HuH-7 (cell line): ENCODE data around the gene PISD.

Experiments
- DNase-seq: peaks from one replicate; pipeline ENCODE4 v3.0.0; 2011; ENCODE audit warnings: low spot score

Gene PISD

DNA sequence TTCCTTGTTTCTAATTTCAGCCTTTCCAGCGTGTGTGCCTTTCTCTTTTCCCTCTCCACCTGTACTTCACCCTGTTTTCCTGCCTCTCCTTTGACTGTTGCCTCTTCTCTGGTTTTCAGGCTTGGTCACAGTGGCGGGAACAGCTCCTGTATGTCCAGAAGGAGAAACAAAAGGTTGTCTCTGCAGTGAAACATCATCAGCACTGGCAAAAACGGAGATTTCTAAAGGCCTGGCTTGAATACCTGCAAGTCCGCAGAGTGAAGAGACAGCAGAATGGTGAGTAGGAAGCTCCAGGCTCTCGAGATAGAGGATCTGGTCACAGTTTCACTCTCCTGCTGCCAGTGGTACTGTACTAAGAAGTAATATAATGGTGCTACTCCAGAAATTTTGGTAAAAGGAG is 89.1 kb downstream of the PISD start:
- no peak for DNase-seq

DNA sequence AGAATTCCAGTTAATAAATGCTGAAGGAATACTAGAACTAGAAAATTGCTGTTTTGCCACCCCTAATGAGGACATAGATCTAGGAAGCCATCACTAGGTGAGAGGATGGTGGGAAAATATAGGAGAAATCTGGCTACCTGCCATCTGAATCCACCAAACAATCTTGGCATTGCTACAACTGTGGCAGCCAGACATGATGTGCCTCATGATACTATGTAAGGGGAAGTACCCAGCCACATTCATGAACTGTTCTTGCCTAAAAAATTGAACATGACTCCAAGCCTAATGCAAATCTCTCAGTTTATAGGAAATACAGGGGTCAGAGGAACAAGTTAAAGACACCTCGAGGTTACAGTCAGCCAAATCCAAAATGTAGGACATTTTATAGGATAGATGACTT is 92.9 kb downstream of the PISD start:
- no peak for DNase-seq
